GM21528 (cell line): Measurements from ENCODE around the gene GRB2.
"Not testable (repeated sequence)": the region's sequence is repeated elsewhere in the genome, so short reads cannot be mapped to it uniquely, and the experiment has no call there.

Source experiments
- ATAC-seq: cut with Tn5 transposase; IDR thresholded peaks from one replicate; pipeline ENCODE4 v1.9.1; 2021; ENCODE audit warnings: mild to moderate bottlenecking, moderate library complexity; ENCODE audit not compliant: unreplicated experiment, low FRiP score

Gene GRB2

GRCh38 chr17:75356260-75356937, 49.1 kb downstream of the GRB2 start:
- no peak for ATAC-seq

GRCh38 chr17:75353176-75353575, 52.3 kb downstream of the GRB2 start:
- no peak for ATAC-seq

GRCh38 chr17:75352079-75352569, 53.4 kb downstream of the GRB2 start:
- ATAC-seq = no peak

- no peak for ATAC-seq
These were observed 54.8 kb downstream of the GRB2 start for GRCh38 chr17:75350706-75351105.

GRCh38 chr17:75350029-75350428, 55.4 kb downstream of the GRB2 start:
- ATAC-seq = no peak

GRCh38 chr17:75349589-75349988, 55.9 kb downstream of the GRB2 start:
- no peak for ATAC-seq

- ATAC-seq = no peak
These were observed 57.0 kb downstream of the GRB2 start for GRCh38 chr17:75348386-75349012.

- no peak for ATAC-seq
These were observed 58.6 kb downstream of the GRB2 start for GRCh38 chr17:75346906-75347305.

GRCh38 chr17:75346368-75346767, 59.1 kb downstream of the GRB2 start:
- ATAC-seq = not testable (repeated sequence)

- ATAC-seq = peak; percentile 54
These were observed 59.8 kb downstream of the GRB2 start for GRCh38 chr17:75345514-75346167.

GRCh38 chr17:75344666-75345065, 60.8 kb downstream of the GRB2 start:
- ATAC-seq = no peak

- ATAC-seq = no peak
These were observed 62.5 kb downstream of the GRB2 start for GRCh38 chr17:75342996-75343395.

GRCh38 chr17:75341784-75342486, 63.5 kb downstream of the GRB2 start:
- ATAC-seq = no peak

GRCh38 chr17:75340631-75341030, 64.8 kb downstream of the GRB2 start:
- no peak for ATAC-seq

GRCh38 chr17:75339971-75340370, 65.5 kb downstream of the GRB2 start:
- no peak for ATAC-seq

- no peak for ATAC-seq
These were observed 67.1 kb downstream of the GRB2 start for GRCh38 chr17:75338335-75338734.

GRCh38 chr17:75335315-75335714, 70.2 kb downstream of the GRB2 start:
- no peak for ATAC-seq

GRCh38 chr17:75334723-75335122, 70.8 kb downstream of the GRB2 start:
- ATAC-seq = no peak

- no peak for ATAC-seq
These were observed 73.8 kb downstream of the GRB2 start for GRCh38 chr17:75331671-75332070.

GRCh38 chr17:75327757-75328156, 77.7 kb downstream of the GRB2 start:
- ATAC-seq = no peak

- ATAC-seq = no peak
These were observed 79.1 kb downstream of the GRB2 start for GRCh38 chr17:75326226-75326848.
